SK-MEL-5 (cell line): ENCODE results near the gene RABGAP1. TPM values are rescaled to one million over a fixed set of nuclear protein-coding genes. Genes with fewer than 3 reads are reported as not detected.
A peak's percentile ranks its signal among the peaks of the same experiment; 100 is the strongest.
"Not testable (repeated sequence)": the region's sequence is repeated elsewhere in the genome, so short reads cannot be mapped to it uniquely, and the experiment has no call there.

ENCODE experiments used
- DNase-seq: peaks from one replicate; pipeline ENCODE4 v3.0.0-alpha.2; 2016; ENCODE audit warnings: low read depth, low spot score
- in situ Hi-C: cut with HindIII; loops from 2 replicates; pipeline ENCODE4 v1.10.0; 2016; ENCODE audit warnings: low sequenced_read_pairs, high pct_unique_total_duplicates, low pct_unique_long_range_greater_than_20kb
- polyA plus RNA-seq, 2 experiments: library from polyadenylated mRNA; depleted of rRNA; stranded (reverse); fragments of >200 nt; gene quantifications; 2 replicates each; pipeline ENCODE4 v1.2.3, GENCODE V29; 2015
- total RNA-seq: library from RNA; depleted of rRNA; stranded (reverse); fragments of >200 nt; shearing (Covaris generic); gene quantifications from 2 replicates; pipeline ENCODE4 v1.2.3, GENCODE V29; 2014; rRNA removed

Gene RABGAP1
- 18.3 and 27.5 TPM in 2 replicates for total RNA-seq
- 16.7 and 19.8 TPM in 2 replicates for polyA plus RNA-seq (2015; cell fraction: cytosol; rRNA removed)
- 38.2 and 54.0 TPM in 2 replicates for polyA plus RNA-seq (2015; cell fraction: nucleus; rRNA removed)

DNA sequence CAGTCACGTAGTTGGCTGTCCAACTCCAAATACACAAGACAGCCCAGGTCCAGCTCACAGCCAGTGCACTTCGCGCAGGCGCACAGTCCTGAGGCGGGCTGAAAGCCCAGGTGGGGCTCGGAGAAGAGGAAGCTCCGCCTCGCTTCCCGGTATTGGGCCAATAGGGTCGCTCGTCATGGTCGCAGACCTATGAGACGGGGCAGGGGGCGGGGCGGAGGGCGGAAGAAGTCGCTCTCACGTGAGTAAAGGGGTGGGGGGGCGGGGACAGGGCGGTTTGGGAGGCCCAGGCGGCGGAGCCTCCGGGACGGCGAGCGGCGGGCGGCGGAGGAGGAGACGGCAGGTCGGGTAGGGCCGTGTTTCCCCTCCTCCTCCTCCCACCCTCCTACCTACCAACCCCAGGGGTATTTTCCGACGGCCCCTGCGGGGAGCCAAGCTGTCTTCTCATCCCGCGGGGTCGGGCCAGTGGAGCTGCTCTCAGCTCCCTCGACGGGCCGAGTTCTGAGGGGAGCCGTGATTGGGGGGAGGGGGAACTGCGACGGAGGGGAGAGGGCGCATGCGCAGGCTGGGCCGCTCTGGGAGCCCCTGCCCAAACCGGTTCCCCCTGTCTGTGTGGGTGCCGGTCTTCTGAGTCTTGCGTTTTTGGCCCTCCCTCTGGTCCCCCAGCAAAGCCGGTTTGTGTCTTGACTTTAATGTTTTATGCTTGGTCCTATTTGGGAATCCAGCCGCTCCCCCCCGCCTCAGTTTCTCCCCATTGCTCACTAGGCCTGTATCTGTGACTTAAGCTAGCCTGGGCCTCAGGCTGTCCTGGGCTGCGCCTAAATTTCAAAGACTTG lies at the start of gene RABGAP1:
TSS of gene RABGAP1 (plus strand) at position 272 of the 833 bp plus-strand sequence. CDS start 16,040 bp downstream, outside the sequence.
- DNase-seq = peak; percentile 98
- in situ Hi-C loops = no loop called here

DNA sequence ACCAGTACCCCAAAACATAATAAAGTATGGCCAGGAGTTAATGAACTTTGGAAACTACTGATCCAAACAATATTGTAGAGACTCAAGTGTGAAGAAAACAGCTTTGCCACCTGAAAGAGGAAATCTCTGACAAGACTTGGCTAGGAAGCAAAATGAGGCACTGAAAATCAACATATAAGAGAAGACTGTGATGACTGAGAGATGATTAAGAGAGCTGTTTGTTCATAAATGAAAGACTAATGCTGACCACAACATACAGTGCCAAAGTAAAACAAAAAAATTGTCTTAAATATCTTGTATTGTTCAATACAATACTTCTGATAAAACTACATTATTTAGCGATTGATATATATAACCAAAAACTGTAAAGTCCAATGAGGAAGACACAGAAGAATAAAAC lies 42.9 kb upstream of the RABGAP1 start:
- DNase-seq = no peak
- in situ Hi-C loops = no loop called here

DNA sequence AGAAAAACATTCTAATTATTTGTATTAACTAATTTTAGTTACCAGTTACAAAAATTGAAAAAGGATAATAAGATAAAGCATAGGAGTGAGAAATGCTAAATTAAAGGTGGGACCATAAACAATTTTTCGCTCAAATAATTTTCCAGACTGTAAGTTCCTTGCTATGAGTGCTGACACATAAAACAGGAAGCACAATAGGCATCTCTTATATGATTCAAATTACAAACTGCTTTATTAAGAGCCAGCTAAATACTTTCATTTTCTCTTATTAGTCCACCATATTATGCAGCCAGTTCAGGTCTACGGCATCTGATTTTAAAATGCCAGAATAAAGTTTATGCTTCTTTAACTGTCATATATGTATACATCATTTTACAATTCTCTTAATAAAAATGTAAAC lies 40.0 kb upstream of the RABGAP1 start:
- in situ Hi-C loops = no loop called here
- DNase-seq = no peak

DNA sequence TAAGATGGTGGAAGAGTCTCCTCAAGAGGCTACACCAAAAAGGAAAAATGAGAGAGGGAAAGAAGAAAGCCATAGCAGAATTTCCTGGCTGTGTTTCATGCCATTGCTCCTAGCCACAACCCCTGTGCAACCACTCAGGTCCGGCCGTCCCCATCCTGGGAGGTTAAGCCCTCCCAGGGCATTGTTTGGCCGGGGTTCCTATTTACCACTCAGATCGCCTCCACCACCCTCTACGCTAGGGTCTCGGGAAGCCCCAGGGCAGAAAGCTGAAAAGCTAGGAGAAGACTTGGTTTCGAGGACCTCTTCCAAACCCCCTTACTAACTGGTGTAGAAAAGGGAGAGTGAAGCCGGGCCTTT lies 36.4 kb upstream of the RABGAP1 start:
- DNase-seq = peak; percentile 48
- in situ Hi-C loops = no loop called here

DNA sequence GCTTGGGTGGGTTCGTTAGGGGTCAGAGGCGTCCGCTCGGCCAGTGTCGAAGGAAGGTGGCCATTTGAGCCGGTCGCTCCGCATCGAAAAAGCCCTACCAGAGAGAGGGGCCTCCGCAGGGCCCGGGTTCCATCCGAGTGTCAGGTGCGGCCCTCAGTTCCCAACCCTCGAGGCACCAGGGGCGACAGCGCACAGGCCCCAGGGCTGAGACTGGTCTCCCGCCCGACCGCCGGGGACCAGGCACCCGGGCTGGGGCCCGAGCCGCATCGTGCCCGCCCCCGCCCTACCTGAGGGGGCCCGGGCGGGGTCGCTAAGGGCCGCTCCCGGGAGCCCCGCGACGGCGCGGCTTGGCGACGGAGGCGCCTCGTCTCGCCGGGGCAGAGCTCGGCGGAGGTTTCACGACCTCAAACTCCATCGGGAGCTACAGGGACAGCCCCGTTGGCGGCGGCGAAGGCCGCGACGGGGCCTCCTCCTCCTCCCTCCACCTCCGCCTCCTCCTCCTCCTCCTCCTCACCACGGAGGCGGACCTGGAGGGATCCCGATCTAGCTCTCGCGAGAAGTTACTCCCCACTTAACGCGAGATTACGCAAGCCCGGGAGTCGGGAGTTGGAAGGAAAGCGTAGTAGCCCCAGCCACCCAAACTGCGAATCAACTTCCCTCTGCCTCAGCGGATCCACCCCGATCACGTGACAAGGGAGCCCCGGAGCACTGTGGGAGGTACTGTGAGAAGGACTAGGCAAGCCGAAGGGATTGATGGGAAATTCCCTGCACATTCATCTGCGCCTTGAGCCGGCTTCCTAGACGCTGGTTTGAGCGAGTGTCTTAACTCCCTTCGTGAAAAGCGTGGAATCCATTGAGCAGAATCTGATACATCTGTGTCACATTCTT lies 35.8 kb upstream of the RABGAP1 start, which contains the start of gene RC3H2:
TSS of gene RC3H2 (minus strand) at position 537 of the 888 bp plus-strand sequence. CDS start 7,850 bp downstream, outside the sequence.
- in situ Hi-C loops = no loop called here
- DNase-seq = peak; percentile 100

DNA sequence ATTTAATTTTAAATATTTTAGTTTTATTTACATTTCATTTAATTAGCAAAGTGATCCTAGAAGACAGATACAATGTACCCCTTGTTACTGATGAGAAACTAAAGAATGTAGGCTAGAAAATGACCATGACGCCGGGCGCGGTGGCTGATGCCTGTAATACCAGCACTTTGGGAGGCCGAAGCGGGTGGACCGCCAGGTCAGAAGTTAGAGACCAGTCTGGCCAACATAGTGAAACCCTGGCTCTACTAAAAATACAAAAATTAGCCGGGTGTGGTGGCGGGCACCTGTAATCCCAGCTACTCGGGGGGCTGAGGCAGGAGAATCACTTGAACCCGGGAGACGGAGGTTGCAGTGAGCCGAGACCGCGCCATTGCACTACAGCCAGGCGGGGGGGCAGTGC lies 34.7 kb upstream of the RABGAP1 start:
- in situ Hi-C loops, DNase-seq: not testable (repeated sequence)

DNA sequence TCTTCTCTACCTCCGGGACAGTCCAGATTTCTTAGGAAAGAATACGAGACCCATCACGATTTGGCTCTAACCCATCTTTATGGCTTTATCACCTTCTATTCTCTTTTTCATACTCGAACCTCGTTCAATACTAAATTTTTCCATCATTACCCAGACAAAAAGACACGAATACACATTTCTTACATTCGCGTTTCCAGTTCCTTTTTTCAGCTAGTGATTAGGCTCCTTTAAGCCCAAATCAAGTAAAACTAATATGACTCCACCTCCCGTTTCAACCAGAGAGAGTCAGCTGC lies 28.2 kb upstream of the RABGAP1 start:
- in situ Hi-C loops = no loop called here
- DNase-seq = no peak

DNA sequence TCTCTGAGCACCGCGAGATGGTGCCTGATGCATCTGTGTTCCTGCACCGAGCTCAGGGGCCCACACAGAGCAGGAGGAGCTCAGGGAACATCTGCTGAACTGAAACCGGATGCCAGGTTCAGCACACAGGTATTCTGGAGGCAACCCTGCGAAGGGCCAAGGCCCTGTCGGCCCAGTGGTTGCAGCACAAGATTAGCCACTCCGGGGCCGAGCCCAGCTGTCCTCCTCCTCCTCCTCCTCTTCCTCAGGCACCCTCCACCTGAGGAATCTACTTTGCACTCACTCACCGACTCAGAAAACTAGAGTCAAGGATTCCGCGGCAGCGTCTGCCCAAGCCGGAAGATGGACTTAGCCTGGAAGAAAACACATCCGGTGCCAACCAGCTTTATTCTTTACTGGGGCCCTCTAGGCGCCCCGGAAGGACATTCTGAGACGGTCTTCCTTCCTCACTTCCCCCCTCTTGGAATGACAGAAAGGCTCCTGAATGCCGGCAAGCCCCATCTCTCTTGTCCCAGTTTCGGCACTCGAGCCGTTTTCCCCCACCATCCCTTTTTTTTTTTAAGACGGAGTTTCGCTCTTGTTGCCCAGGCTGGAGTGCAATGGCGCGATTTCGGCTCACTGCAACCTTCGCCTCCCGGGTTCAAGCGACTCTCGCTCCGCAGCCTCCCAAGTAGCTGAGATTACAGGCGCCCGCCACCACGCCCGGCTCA lies 27.7 kb upstream of the RABGAP1 start, which contains the start of gene ZBTB6:
TSS of gene ZBTB6 (minus strand) at position 360 of the 710 bp plus-strand sequence. CDS start 1,251 bp downstream, outside the sequence.
- DNase-seq = peak; percentile 88
- in situ Hi-C loops = no loop called here

DNA sequence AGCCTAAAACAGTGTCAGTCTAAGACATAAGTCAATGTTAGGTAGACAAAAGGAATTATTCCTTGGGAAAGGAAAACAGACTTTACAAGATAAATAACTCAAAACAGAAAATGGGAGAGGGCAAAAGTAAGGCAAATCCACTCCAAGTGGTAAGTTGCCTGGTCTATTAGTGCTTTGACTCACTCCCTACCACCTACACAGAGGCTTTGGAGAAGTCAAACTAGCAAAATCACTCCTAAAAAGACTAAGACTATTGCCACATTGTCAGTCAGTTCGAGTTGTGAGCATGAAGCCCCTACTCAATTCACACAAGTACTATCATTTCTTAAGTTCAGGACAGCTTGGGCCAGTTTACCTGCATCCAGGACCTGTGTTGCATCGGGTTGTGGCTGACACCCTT lies 22.5 kb upstream of the RABGAP1 start:
- in situ Hi-C loops = no loop called here

DNA sequence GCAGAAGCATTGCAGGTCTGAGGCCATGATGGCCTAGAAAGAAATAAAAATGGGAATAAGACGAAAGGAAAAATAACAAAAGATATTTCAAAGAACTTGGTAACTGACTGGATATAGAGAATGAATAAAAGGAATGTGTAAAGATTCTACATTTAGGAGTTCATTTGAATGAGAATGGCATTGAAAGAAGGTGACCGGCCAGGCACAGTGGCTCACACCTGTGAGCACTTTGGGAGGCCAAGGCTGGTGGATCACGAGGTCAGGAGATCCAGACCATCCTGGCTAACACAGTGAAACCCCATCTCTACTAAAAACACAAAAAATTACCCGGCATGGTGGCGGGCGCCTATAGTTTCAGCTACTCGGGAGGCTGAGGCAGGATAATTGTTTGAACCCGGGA lies 18.1 kb upstream of the RABGAP1 start:
- no peak for DNase-seq
- in situ Hi-C loops = no loop called here

More for the DNA sequence above, 22.5 kb upstream of the RABGAP1 start:
- no peak for DNase-seq

DNA sequence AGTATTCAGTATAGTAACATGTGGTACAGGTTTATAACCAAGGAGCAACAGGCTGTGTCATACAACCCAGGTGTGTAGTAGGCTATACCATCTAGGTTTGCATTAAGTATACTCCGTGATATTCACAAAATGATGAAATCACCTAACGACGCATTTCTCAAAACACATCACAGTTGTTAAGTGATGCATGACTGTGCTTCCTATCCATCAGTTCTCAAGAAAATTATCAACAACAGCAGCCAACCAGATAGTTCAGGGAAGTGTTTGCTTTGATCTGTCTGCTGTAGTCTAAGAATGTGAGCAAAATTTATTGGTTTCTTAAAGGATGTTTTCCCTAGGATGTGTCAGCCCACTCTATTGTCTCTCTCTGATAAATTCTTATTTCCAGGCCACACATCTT lies 16.9 kb upstream of the RABGAP1 start:
- in situ Hi-C loops = no loop called here

DNA sequence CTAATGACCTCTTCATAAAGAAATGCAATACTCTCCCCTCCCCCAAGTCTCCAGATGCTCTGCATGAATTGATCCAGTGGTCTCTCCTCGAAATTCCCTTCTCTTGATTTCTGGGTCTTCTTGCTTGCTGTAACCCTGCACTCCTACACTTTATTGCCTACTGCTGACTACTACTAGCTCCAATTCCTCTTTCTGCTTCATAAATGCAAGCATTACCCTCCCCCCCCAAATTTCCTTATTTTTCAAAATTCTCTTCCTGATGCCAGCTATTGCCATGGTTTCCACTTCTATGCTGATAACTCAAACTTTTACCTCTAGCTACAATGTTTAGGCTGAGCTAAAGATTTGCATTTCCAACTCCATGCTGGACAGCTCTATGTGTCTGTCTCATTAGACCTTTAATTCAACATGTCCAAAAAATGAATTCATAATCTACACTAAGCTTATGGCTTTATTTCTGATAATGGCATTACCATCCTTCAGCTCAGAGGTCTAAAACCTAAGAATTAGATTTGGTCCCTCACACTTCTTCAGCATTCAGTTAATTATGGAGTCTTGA lies 10.9 kb upstream of the RABGAP1 start:
- in situ Hi-C loops = no loop called here

More for the DNA sequence above, 16.9 kb upstream of the RABGAP1 start:
- DNase-seq = no peak

DNA sequence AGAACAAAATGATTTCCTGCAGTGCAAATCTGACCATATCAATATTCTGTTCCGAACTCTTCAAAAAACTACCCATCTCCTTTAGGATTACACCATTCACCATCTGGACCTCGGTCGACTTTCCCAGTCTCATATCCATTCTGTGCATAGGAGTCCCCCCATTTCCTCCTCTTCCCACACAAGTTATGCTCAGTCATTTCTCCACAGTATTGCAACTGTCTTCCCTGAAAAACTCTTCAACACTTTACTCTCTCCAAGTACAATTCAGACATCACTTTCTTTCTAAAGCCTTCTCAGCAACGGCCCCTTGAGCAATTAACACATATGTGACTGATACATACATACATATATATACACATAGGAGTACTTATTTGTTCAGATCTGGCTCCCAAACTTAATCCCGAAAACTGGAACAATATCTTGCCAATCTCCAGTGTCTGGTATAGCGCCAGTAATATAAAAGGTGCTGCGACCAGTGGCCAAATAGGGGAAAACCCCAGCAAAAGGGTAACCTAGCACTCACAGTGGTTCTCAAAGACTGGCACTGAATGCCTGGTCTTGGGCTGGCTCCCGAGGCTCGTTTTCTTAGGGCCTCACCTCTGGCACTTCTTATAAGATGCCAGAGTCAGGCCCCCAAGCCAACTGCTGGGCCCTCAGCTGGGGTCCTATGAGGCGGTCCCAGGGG lies 10.1 kb upstream of the RABGAP1 start:
- in situ Hi-C loops = no loop called here
- no peak for DNase-seq

More for the DNA sequence above, 10.9 kb upstream of the RABGAP1 start:
- no peak for DNase-seq

DNA sequence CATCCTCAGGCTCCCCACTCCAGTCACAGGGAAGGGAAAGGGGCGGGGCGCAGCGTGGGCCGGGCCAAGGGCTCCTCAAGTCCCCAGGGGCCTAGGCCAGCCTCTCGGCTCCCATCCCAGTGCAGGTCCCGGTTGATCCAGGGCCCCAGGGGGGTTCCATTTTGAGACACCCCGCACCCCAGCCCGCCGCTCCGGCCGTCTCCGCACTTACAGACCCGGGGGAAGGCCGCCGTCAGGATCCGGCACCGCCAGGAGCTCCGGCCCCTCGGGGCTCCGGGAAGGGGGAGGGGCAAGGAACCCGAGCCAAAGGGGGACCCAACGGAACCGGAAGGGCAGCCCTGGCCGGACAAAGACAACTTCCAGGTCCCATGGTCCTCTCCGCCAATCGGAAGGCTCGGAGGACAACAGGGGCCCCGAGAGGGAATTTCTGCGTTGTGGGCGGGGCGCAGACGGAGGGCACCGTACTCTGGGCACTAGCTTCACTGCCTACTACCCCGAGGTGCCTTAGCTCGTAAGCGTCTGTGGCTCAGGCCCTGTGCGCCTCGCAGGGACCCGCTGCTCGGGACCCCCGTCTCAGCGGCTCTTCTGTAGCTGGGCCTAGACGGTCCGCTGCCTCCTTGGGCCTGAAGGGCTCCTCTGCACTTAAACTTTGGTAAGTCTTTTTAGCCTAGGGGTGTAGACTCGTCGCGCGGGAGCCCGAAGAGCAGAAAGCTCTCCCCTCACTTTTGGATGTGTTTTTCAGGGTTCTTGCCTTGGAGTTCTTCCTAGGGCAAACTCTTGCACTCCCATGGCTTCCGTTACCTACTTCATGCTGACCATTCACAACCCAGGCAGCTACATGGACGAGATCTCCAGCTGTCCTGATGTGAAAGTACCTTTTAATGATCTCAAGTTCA lies 9.3 kb upstream of the RABGAP1 start, which contains the start of gene ZBTB26:
TSS of gene ZBTB26 (minus strand) at position 287 of the 896 bp plus-strand sequence. CDS start 11,578 bp downstream, outside the sequence.
- in situ Hi-C loops = no loop called here
- DNase-seq = peak; percentile 98

DNA sequence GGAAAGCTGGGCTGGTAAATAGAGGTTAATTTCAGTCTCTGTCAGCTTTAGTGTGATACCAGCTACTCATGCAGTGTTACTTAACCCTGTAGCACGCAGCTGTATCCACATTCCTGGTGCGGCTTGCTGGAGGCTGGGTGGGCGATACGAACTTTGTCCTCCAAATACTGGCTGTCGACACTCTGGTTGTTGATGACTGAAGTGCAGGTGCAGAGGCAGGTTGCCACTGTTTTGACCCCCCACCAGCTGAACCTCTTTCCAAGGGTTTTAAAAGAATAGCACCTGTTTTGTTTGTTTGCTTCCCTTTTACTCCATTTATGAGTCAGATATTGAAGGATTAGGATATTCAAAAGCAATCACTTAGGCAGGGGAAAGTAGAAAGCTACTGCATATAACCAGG lies 4.4 kb upstream of the RABGAP1 start:
- in situ Hi-C loops = no loop called here
- DNase-seq = no peak

DNA sequence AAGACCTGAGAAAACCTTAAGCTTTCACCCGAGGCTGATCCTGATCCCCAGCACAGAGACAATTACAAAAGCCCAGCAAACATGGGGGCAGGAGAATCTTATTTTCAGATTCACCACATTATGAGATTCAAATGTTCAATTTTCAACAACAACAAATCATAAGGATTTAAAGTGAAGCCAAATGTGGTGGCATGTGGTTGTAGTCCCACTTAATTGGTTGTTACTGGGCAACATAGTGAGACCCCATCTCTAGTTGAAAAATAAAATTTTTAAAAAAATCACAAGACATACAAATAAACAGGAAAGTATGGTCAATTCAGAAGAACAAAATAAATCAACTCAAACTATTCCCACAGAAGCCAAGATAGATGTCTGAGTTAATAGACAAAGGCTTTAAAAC lies 3.9 kb upstream of the RABGAP1 start:
- DNase-seq = no peak
- in situ Hi-C loops = no loop called here
